ENCODE results near the gene RMND5B.

RMND5B gene

GRCh38 chr5:178103612-178104011, 27.2 kb upstream of the RMND5B start:
- H3K9ac ChIP-seq (ENCODE audit: low read length): no peak overlapping the region

GRCh38 chr5:178104492-178104891, 26.3 kb upstream of the RMND5B start:
- peaks cover 12% of the 10 kb centered on the region for H3K4me1 ChIP-seq (ENCODE audit: control insufficient read depth, insufficient read depth, low read length)
- no peak overlapping the region for H3K4me3 ChIP-seq (ENCODE audit: low read depth, low read length)
- H3K27ac ChIP-seq (ENCODE audit: low read depth, low read length): no peak overlapping the region
- H3K9me3 ChIP-seq (ENCODE audit: control insufficient read depth, insufficient read depth, low read depth, low read length): no peaks in the 10 kb centered on the region
- no peak overlapping the region for H3K9ac ChIP-seq (ENCODE audit: low read length)
- no peaks in the 10 kb centered on the region for H3K27me3 ChIP-seq (ENCODE audit: control insufficient read depth, insufficient read depth, low read length)
- H3K36me3 ChIP-seq (ENCODE audit: control insufficient read depth, insufficient read depth, low read length): no peaks in the 10 kb centered on the region

More at GRCh38 chr5:178103612-178104011, 27.2 kb upstream of the RMND5B start:
- no peaks in the 10 kb centered on the region for H3K27me3 ChIP-seq (ENCODE audit: control insufficient read depth, insufficient read depth, low read length)
- H3K36me3 ChIP-seq (ENCODE audit: control insufficient read depth, insufficient read depth, low read length): no peaks in the 10 kb centered on the region
- no peaks in the 10 kb centered on the region for H3K9me3 ChIP-seq (ENCODE audit: control insufficient read depth, insufficient read depth, low read depth, low read length)
- H3K27ac ChIP-seq (ENCODE audit: low read depth, low read length): no peak overlapping the region
- no peak overlapping the region for H3K4me3 ChIP-seq (ENCODE audit: low read depth, low read length)
- peaks cover 10% of the 10 kb centered on the region for H3K4me1 ChIP-seq (ENCODE audit: control insufficient read depth, insufficient read depth, low read length)

GRCh38 chr5:178106086-178106485, 24.7 kb upstream of the RMND5B start:
- no peaks in the 10 kb centered on the region for H3K9me3 ChIP-seq (ENCODE audit: control insufficient read depth, insufficient read depth, low read depth, low read length)
- H3K9ac ChIP-seq (ENCODE audit: low read length): no peak overlapping the region
- H3K4me1 ChIP-seq (ENCODE audit: control insufficient read depth, insufficient read depth, low read length): peaks cover 12% of the 10 kb centered on the region
- H3K36me3 ChIP-seq (ENCODE audit: control insufficient read depth, insufficient read depth, low read length): no peaks in the 10 kb centered on the region
- H3K27me3 ChIP-seq (ENCODE audit: control insufficient read depth, insufficient read depth, low read length): no peaks in the 10 kb centered on the region
- H3K4me3 ChIP-seq (ENCODE audit: low read depth, low read length): no peak overlapping the region
- no peak overlapping the region for H3K27ac ChIP-seq (ENCODE audit: low read depth, low read length)

- Histone ChIP-seq H3K27ac (ENCODE audit: low read depth, low read length) (no peak overlapping the region), H3K4me1 (ENCODE audit: control insufficient read depth, insufficient read depth, low read length) (peaks cover 12% of the 10 kb centered on the region), H3K36me3 (ENCODE audit: control insufficient read depth, insufficient read depth, low read length) (no peaks in the 10 kb centered on the region), H3K9me3 (ENCODE audit: control insufficient read depth, insufficient read depth, low read depth, low read length) (no peaks in the 10 kb centered on the region), H3K4me3 (ENCODE audit: low read depth, low read length) (no peak overlapping the region), H3K27me3 (ENCODE audit: control insufficient read depth, insufficient read depth, low read length) (no peaks in the 10 kb centered on the region), H3K9ac (ENCODE audit: low read length) (no peak overlapping the region)
Observed at GRCh38 chr5:178106556-178107239, 24.1 kb upstream of the RMND5B start.

GRCh38 chr5:178107756-178108310, 23.0 kb upstream of the RMND5B start:
- no peaks in the 10 kb centered on the region for H3K36me3 ChIP-seq (ENCODE audit: control insufficient read depth, insufficient read depth, low read length)
- peaks cover 12% of the 10 kb centered on the region for H3K4me1 ChIP-seq (ENCODE audit: control insufficient read depth, insufficient read depth, low read length)
- H3K4me3 ChIP-seq (ENCODE audit: low read depth, low read length): no peak overlapping the region
- H3K27ac ChIP-seq (ENCODE audit: low read depth, low read length): no peak overlapping the region
- H3K9ac ChIP-seq (ENCODE audit: low read length): peak overlapping the region; percentile 13
- no peaks in the 10 kb centered on the region for H3K27me3 ChIP-seq (ENCODE audit: control insufficient read depth, insufficient read depth, low read length)
- H3K9me3 ChIP-seq (ENCODE audit: control insufficient read depth, insufficient read depth, low read depth, low read length): 0 out of 2 replicates have a peak, but pooled peaks cover 4% of the 10 kb centered on the region

GRCh38 chr5:178108446-178108845, 22.4 kb upstream of the RMND5B start:
- Histone ChIP-seq H3K27me3 (ENCODE audit: control insufficient read depth, insufficient read depth, low read length) (no peaks in the 10 kb centered on the region), H3K9me3 (ENCODE audit: control insufficient read depth, insufficient read depth, low read depth, low read length) (0 out of 2 replicates have a peak, but pooled peaks cover 4% of the 10 kb centered on the region), H3K27ac (ENCODE audit: low read depth, low read length) (no peak overlapping the region), H3K36me3 (ENCODE audit: control insufficient read depth, insufficient read depth, low read length) (no peaks in the 10 kb centered on the region), H3K9ac (ENCODE audit: low read length) (peak overlapping the region; percentile 13), H3K4me1 (ENCODE audit: control insufficient read depth, insufficient read depth, low read length) (peaks cover 12% of the 10 kb centered on the region), H3K4me3 (ENCODE audit: low read depth, low read length) (no peak overlapping the region)

- Histone ChIP-seq H3K27ac (ENCODE audit: low read depth, low read length) (no peak overlapping the region), H3K4me3 (ENCODE audit: low read depth, low read length) (no peak overlapping the region), H3K9ac (ENCODE audit: low read length) (no peak overlapping the region), H3K36me3 (ENCODE audit: control insufficient read depth, insufficient read depth, low read length) (no peaks in the 10 kb centered on the region), H3K27me3 (ENCODE audit: control insufficient read depth, insufficient read depth, low read length) (no peaks in the 10 kb centered on the region), H3K4me1 (ENCODE audit: control insufficient read depth, insufficient read depth, low read length) (peaks cover 12% of the 10 kb centered on the region), H3K9me3 (ENCODE audit: control insufficient read depth, insufficient read depth, low read depth, low read length) (0 out of 2 replicates have a peak, but pooled peaks cover 4% of the 10 kb centered on the region)
Observed at GRCh38 chr5:178108966-178109365, 21.8 kb upstream of the RMND5B start.

GRCh38 chr5:178110511-178110910, 20.3 kb upstream of the RMND5B start:
- H3K4me1 ChIP-seq (ENCODE audit: control insufficient read depth, insufficient read depth, low read length): peaks cover 22% of the 10 kb centered on the region
- H3K27ac ChIP-seq (ENCODE audit: low read depth, low read length): no peak overlapping the region
- H3K9me3 ChIP-seq (ENCODE audit: control insufficient read depth, insufficient read depth, low read depth, low read length): 0 out of 2 replicates have a peak, but pooled peaks cover 4% of the 10 kb centered on the region
- no peak overlapping the region for H3K4me3 ChIP-seq (ENCODE audit: low read depth, low read length)
- H3K36me3 ChIP-seq (ENCODE audit: control insufficient read depth, insufficient read depth, low read length): no peaks in the 10 kb centered on the region
- no peaks in the 10 kb centered on the region for H3K27me3 ChIP-seq (ENCODE audit: control insufficient read depth, insufficient read depth, low read length)
- H3K9ac ChIP-seq (ENCODE audit: low read length): no peak overlapping the region

- Histone ChIP-seq H3K9me3 (ENCODE audit: control insufficient read depth, insufficient read depth, low read depth, low read length) (0 out of 2 replicates have a peak, but pooled peaks cover 4% of the 10 kb centered on the region), H3K9ac (ENCODE audit: low read length) (no peak overlapping the region), H3K27me3 (ENCODE audit: control insufficient read depth, insufficient read depth, low read length) (no peaks in the 10 kb centered on the region)
Observed at GRCh38 chr5:178111925-178112324, 18.9 kb upstream of the RMND5B start.

GRCh38 chr5:178112545-178112944, 18.3 kb upstream of the RMND5B start:
- peak overlapping the region; percentile 58 for H3K4me3 ChIP-seq (ENCODE audit: low read depth, low read length)
- H3K27me3 ChIP-seq (ENCODE audit: control insufficient read depth, insufficient read depth, low read length): no peaks in the 10 kb centered on the region
- 0 out of 2 replicates have a peak overlapping the region, but pooled peaks have one; percentile 48 for H3K27ac ChIP-seq (ENCODE audit: low read depth, low read length)
- peaks cover 41% of the 10 kb centered on the region for H3K4me1 ChIP-seq (ENCODE audit: control insufficient read depth, insufficient read depth, low read length)
- H3K9ac ChIP-seq (ENCODE audit: low read length): no peak overlapping the region
- H3K36me3 ChIP-seq (ENCODE audit: control insufficient read depth, insufficient read depth, low read length): no peaks in the 10 kb centered on the region
- H3K9me3 ChIP-seq (ENCODE audit: control insufficient read depth, insufficient read depth, low read depth, low read length): 0 out of 2 replicates have a peak, but pooled peaks cover 4% of the 10 kb centered on the region

More at GRCh38 chr5:178111925-178112324, 18.9 kb upstream of the RMND5B start:
- no peak overlapping the region for H3K27ac ChIP-seq (ENCODE audit: low read depth, low read length)
- H3K4me1 ChIP-seq (ENCODE audit: control insufficient read depth, insufficient read depth, low read length): peaks cover 36% of the 10 kb centered on the region
- H3K4me3 ChIP-seq (ENCODE audit: low read depth, low read length): no peak overlapping the region
- no peaks in the 10 kb centered on the region for H3K36me3 ChIP-seq (ENCODE audit: control insufficient read depth, insufficient read depth, low read length)

GRCh38 chr5:178113141-178113787, 17.6 kb upstream of the RMND5B start, which contains the start of gene N4BP3:
N4BP3 (plus strand) TSS chr5:178113532; CDS start chr5:178119584, 6,052 bp downstream.
- H3K27me3 ChIP-seq (ENCODE audit: control insufficient read depth, insufficient read depth, low read length): no peaks in the 10 kb centered on the region
- H3K4me1 ChIP-seq (ENCODE audit: control insufficient read depth, insufficient read depth, low read length): peaks cover 40% of the 10 kb centered on the region
- H3K9me3 ChIP-seq (ENCODE audit: control insufficient read depth, insufficient read depth, low read depth, low read length): 0 out of 2 replicates have a peak, but pooled peaks cover 4% of the 10 kb centered on the region
- H3K36me3 ChIP-seq (ENCODE audit: control insufficient read depth, insufficient read depth, low read length): no peaks in the 10 kb centered on the region
- H3K9ac ChIP-seq (ENCODE audit: low read length): peak within 1 kb of the TSS; percentile 85
- peak within 1 kb of the TSS; percentile 90 for H3K4me3 ChIP-seq (ENCODE audit: low read depth, low read length)
- peak within 1 kb of the TSS; percentile 91; the same call in 1 of the 2 replicates for H3K27ac ChIP-seq (ENCODE audit: low read depth, low read length)
